H1 (cell line): Measurements from ENCODE around the gene EIPR1. TPM values are rescaled to one million over a fixed set of nuclear protein-coding genes. Genes with fewer than 3 reads are reported as not detected.

Experiments used
- ASH2L ChIP-seq: fragments of 200-600, 300-600 bp; sonication (generic); IDR thresholded peaks from one replicate; pipeline ENCODE4 v1.7.1; 2017; ENCODE audit warnings: low read length
- ATF3 ChIP-seq: IDR thresholded peaks from 2 replicates; pipeline ENCODE4 v1.6.1; 2011; ENCODE audit warnings: low read depth, mild to moderate bottlenecking, low read length; ENCODE audit not compliant: insufficient read depth
- CBX8 ChIP-seq: fragments of 300-800, 300-1000 bp; sonication (generic); IDR thresholded peaks from 2 replicates; pipeline ENCODE4 v1.7.1; 2016; ENCODE audit warnings: low read depth, low read length, borderline replicate concordance
- CTCF ChIP-seq, 3 experiments: IDR thresholded peaks; 1 replicate in 2 of 3; 2 replicates in 1 of 3; pipeline versions ENCODE4 v1.5.1 to v1.6.1; 2011; ENCODE audit warnings: low read length in 3 of 3, mild to moderate bottlenecking in 3 of 3, inconsistent platforms in 2 of 3, low read depth in 1 of 3, moderate library complexity in 1 of 3; ENCODE audit not compliant: insufficient read depth in 1 of 3; ENCODE audit errors: control extremely low read depth in 1 of 3
- EGR1 ChIP-seq: IDR thresholded peaks from 2 replicates; pipeline ENCODE4 v1.6.1; 2011; ENCODE audit warnings: low read depth, low read length, borderline replicate concordance
- FOSL1 ChIP-seq: IDR thresholded peaks from 2 replicates; pipeline ENCODE4 v1.6.1; 2011; ENCODE audit warnings: mild to moderate bottlenecking, low read depth, low read length, moderate library complexity; ENCODE audit not compliant: insufficient read depth
- GTF2F1 ChIP-seq: IDR thresholded peaks from 2 replicates; pipeline ENCODE4 v1.6.1; 2012; ENCODE audit warnings: low read depth, low read length, improper control_type of control experiment, borderline replicate concordance
- HDAC6 ChIP-seq: IDR thresholded peaks from one replicate; pipeline ENCODE4 v1.7.1; 2012; ENCODE audit warnings: low read depth, mild to moderate bottlenecking, inconsistent platforms, low read length, moderate library complexity
- KDM4A ChIP-seq: IDR thresholded peaks from one replicate; pipeline ENCODE4 v1.7.1; 2012; ENCODE audit warnings: low read depth, mild to moderate bottlenecking, moderate library complexity, low read length, inconsistent platforms; ENCODE audit not compliant: severe bottlenecking
- MAX ChIP-seq: IDR thresholded peaks from 2 replicates; pipeline ENCODE4 v1.6.1; 2012; ENCODE audit warnings: inconsistent platforms
- NRF1 ChIP-seq: IDR thresholded peaks from 2 replicates; pipeline ENCODE4 v1.6.1; 2011; ENCODE audit warnings: mild to moderate bottlenecking, low read depth, low read length, improper control_type of control experiment
- RNF2 ChIP-seq: fragments of 200-900, 300-1000 bp; sonication (generic); IDR thresholded peaks from 2 replicates; pipeline ENCODE4 v1.7.1; 2016; ENCODE audit warnings: borderline replicate concordance, low read depth, mild to moderate bottlenecking, antibody characterized with exemption, low read length; ENCODE audit not compliant: poor library complexity, severe bottlenecking; ENCODE audit errors: missing control alignments
- RXRA ChIP-seq: IDR thresholded peaks from 2 replicates; pipeline ENCODE4 v1.6.1; 2011; ENCODE audit warnings: low read depth, mild to moderate bottlenecking, low read length, moderate library complexity; ENCODE audit not compliant: insufficient read depth
- SAP30 ChIP-seq: fragments of 300-600 bp; sonication (generic); IDR thresholded peaks from 2 replicates; pipeline ENCODE4 v1.7.1; 2012; ENCODE audit warnings: low read length, moderate library complexity, mild to moderate bottlenecking, inconsistent platforms; ENCODE audit not compliant: insufficient read depth, insufficient replicate concordance
- SIN3A ChIP-seq, 2 experiments: IDR thresholded peaks in 1 of 2; conservative IDR thresholded peaks in 1 of 2; 2 replicates each; pipeline ENCODE4 v1.6.1; 2011 to 2012; ENCODE audit warnings: low read length in 2 of 2, improper control_type of control experiment in 1 of 2, low read depth in 1 of 2, mild to moderate bottlenecking in 1 of 2
- TBP ChIP-seq: IDR thresholded peaks from 2 replicates; pipeline ENCODE4 v1.6.1; 2011; ENCODE audit warnings: low read depth, low read length, improper control_type of control experiment
- TCF12 ChIP-seq: IDR thresholded peaks from 2 replicates; pipeline ENCODE4 v1.6.1; 2011; ENCODE audit warnings: low read depth, mild to moderate bottlenecking, low read length
- TEAD4 ChIP-seq: IDR thresholded peaks from 2 replicates; pipeline ENCODE4 v1.6.1; 2012; ENCODE audit warnings: low read depth, low read length, inconsistent platforms, mixed read lengths
- ZNF274 ChIP-seq: IDR thresholded peaks from 2 replicates; pipeline ENCODE4 v1.7.0; 2012; ENCODE audit warnings: low read length, borderline replicate concordance; ENCODE audit errors: extremely low read depth
- polyA plus RNA-seq, 7 experiments: library from polyadenylated mRNA; depleted of rRNA in 3 of 7; stranded (reverse) in 5 of 7; unstranded in 2 of 7; fragments of >200 nt in 5 of 7; fragments of 200-250 nt in 2 of 7; gene quantifications; 1 replicate in 5 of 7; 2 replicates in 1 of 7; 4 replicates in 1 of 7; pipeline versions ENCODE4 v1.2.1 to v1.2.3, GENCODE V29; 2011 to 2013; ENCODE audit warnings: missing spikeins in 2 of 7, mixed read lengths in 2 of 7
- total RNA-seq: library from RNA; stranded (reverse); fragmentation: NEBNext Ultra II Directional; extraction: Animal tissue kit (Norgen Biotek cat#: 25700); gene quantifications from 2 replicates; pipeline ENCODE4 v1.2.1, GENCODE V29; 2021

The EIPR1 gene
- total and polyA plus RNA-seq, 2 of the 8 experiments (the other 6 are each of a cell fraction or from before 2014, with no cell fraction given): 26.3 to 56.4 TPM

GRCh38 chr2:3379647-3380534, 2.3 kb upstream of the EIPR1 start, which contains the start of gene TRAPPC12 (continued):
- TF ChIP-seq SIN3A (conservative IDR thresholded peaks at IDR 0.05 in 1 of 2, IDR thresholded peaks at IDR 0.05 in 1 of 2; ENCODE audit: low read depth in 1 of 2, low read length in 2 of 2): peak in 1 of 2 experiments; percentile 89; a peak in 2 of 4 replicates
- TF ChIP-seq MAX: peak; percentile 2; the same call in 1 of the 2 replicates
- TF ChIP-seq RXRA: no peak
- peak; percentile 81 for TF ChIP-seq TBP
- TF ChIP-seq ZNF274: no peak
- no peak for TF ChIP-seq CBX8
- peak; percentile 96 for TF ChIP-seq KDM4A
- TF ChIP-seq ATF3: no peak
- TF ChIP-seq EGR1: no peak
- TF ChIP-seq GTF2F1: 0 out of 2 replicates have a peak, but pooled peaks have one; percentile 35
- peak in 2 of 3 experiments; percentile 57 to 68; a peak in 2 of 4 replicates for TF ChIP-seq CTCF (IDR thresholded peaks at IDR 0.05; ENCODE audit: control extremely low read depth in 1 of 3, insufficient read depth in 1 of 3, low read depth in 1 of 3, low read length in 3 of 3)
- no peak for TF ChIP-seq FOSL1
- no peak for TF ChIP-seq HDAC6
- no peak for TF ChIP-seq SAP30
- no peak for TF ChIP-seq TCF12
- TF ChIP-seq ASH2L: peak; percentile 93
- TF ChIP-seq TEAD4: no peak
- TF ChIP-seq NRF1: peak; percentile 54
- no peak for TF ChIP-seq RNF2
